Measurements from ENCODE around the gene UBASH3A.
A peak's percentile ranks its signal among the peaks of the same experiment; 100 is the strongest.

The UBASH3A gene

GRCh38 chr21:42374864-42375499, 28.7 kb upstream of the UBASH3A start:
- DNase-seq (ENCODE audit: low read depth, low spot score), result no peak

DNA sequence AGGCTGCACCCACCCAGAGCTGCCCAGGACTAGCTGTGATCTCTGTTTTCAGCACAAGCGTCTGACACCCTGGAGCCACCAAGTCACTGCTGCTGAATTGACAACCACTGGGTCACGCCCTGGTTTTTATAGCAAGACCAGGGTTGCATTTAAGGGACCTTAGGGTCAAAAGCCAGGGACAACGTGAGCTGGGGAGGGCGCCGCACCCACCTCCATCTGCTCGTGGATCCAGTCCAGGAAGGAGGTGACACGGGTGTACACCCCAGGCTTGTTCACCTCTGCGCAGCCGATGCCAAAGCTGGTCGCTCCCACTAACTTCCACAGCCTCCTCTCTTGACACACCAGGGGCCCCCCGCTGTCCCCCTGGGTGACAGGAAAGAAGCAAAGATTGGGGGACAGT, 28.2 kb upstream of the UBASH3A start:
- DNase-seq (ENCODE audit: low read depth, low spot score), result no peak

- DNase-seq (ENCODE audit: low read depth, low spot score), result no peak
These were observed 27.8 kb upstream of the UBASH3A start for GRCh38 chr21:42375966-42376337.

DNA sequence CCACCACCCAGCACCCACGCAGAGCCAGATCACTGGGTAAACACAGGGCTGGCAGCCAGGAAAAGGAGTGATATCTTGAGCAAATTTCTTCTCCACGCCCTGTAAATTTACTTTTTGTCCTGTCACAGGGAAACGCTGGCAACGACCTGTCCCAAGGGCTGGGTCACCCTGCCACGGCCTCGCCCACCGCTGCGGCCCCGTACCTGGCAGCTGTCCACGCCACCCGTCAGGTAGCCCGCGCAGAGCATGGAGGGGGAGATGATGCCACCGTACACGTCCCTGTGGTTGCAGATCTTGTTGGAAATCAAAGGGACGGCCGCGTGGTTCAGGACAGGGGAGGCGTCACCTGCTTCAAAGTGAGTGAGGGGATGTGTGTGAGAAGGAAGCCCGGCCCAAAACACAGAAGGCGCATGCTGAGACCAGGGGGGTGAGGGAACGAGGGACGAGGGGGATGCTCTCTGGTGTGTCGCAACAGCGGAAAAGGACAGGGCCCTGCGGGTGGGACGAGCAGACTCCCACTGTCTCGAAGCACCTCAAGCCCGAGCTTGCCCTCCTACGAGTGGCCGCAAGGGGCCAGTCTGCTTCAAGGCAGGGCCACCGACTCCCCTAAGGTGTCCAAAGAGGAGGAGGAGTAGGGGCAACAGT, 27.2 kb upstream of the UBASH3A start:
- no peak for DNase-seq (ENCODE audit: low read depth, low spot score)

GRCh38 chr21:42377211-42377950, 26.3 kb upstream of the UBASH3A start:
- DNase-seq (ENCODE audit: low read depth, low spot score), result no peak

DNA sequence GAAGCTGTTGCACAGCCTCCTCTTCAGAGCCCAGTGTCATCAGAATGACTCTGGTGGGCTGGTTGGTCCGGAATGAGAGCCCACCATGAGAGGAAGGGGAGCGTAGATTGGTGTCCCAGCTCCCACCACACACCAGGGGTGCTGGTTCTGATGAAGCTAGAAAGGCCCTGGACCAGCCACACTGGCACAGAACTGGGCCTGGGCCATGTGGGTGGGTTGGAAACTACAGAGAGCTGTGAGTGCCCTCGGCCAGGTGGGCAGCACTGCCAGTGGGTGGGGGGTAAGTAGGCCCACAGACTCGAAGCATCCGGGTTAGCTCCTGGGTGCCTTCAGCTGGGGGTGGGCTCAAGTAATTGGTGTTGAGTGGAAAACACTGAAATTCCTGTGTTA, 25.8 kb upstream of the UBASH3A start:
- DNase-seq (ENCODE audit: low read depth, low spot score), result no peak

- no peak for DNase-seq (ENCODE audit: low read depth, low spot score)
These were observed 25.3 kb upstream of the UBASH3A start for GRCh38 chr21:42378418-42378817.

DNA sequence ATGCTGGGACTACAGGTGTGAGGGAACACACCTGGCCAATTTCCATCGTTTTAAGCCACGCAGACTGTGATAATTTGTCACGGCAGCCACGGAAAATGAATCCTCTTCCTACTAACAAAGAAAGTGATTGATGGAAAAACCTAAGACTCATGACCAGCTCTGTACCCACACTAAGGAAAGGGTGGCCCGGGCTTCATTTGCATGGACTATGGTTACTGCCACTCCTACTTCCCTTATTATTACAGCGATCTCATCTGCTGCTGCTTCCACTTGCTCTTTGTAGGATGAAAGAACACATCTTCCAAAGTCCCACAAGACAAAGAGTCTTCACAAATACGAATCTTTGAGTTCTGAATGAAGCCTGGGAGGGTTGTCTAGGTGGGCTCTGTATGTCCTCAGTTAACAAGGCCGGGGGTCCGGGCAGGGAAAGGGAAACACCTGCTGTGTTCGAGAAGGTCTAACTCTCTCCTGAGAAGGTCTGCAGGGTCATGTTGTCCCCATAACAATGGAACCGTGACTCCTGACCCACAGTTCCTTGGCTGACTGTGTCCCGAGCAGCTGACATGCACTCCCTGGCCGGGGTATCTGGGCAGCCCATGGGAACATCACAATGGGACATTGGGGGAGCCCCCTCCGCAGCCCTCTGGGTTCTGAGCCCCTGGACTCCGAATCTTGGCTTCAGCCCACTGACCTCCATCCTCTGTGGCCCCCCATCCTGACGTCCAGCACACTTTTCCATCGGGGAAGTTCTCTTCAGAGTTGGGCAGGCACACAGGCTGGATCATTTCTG, 24.1 kb upstream of the UBASH3A start:
- no peak for DNase-seq (ENCODE audit: low read depth, low spot score)

GRCh38 chr21:42381347-42381984, 22.2 kb upstream of the UBASH3A start:
- peak; percentile 67 for DNase-seq (ENCODE audit: low read depth, low spot score)

GRCh38 chr21:42382915-42383314, 20.8 kb upstream of the UBASH3A start:
- no peak for DNase-seq (ENCODE audit: low read depth, low spot score)

- DNase-seq (ENCODE audit: low read depth, low spot score), result no peak
These were observed 20.4 kb upstream of the UBASH3A start for GRCh38 chr21:42383331-42383730.

DNA sequence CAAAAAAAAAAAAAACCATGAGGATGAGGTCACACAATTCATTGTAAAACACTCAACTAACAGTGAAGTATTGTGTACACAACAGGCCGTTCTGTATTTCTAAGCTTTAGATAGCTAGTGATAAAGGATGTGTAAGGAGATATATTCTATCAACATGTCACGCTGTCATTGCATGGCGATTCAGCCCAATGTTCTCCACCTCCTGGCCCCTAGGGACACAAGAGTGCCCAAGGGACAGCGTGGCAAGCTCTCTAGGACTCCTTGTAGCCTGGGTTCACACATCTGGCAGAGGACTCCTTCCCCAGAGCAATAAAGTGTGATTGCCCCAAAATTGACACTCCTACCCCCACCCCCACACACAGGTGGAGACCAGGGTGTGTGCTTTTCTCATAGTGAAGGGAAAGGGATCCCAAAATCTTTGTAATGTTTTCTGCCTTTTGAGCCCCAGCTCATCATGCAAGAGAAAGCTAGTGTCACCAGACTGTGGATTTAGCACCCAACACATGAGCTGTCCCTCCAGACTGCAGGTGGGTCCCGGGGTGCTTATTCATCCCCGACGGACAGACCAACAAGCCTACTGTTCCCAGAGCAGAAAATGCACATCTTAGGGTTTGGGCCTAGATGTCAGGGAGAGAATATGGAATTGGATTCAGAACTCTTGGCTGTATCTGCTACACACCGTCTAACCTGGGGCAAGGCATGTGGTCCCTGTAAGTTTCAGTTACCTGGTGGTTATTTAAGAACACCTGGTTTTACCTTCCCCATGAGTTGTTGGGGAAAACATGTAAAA, 19.4 kb upstream of the UBASH3A start:
- no peak for DNase-seq (ENCODE audit: low read depth, low spot score)

GRCh38 chr21:42384989-42385388, 18.7 kb upstream of the UBASH3A start:
- DNase-seq (ENCODE audit: low read depth, low spot score), result no peak

DNA sequence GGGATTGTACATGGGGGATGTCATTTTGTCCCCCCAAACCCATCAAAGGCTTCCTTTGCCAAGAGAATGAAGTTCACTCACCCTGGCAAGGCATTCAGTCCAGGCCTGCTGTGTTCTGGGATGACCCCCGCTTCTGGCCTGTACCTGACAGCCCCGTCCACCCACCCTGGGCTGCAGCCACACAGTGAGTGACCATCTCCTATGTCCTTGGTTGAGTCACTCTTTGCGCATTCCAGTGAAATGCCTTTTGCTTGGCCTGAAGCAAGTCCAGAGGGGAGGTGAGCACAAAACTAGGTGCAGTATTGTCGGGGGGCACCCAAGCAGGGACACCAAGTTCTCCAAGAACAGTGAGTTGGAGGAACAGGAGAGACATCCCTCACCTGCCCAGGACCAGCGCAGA, 18.1 kb upstream of the UBASH3A start:
- no peak for DNase-seq (ENCODE audit: low read depth, low spot score)

DNA sequence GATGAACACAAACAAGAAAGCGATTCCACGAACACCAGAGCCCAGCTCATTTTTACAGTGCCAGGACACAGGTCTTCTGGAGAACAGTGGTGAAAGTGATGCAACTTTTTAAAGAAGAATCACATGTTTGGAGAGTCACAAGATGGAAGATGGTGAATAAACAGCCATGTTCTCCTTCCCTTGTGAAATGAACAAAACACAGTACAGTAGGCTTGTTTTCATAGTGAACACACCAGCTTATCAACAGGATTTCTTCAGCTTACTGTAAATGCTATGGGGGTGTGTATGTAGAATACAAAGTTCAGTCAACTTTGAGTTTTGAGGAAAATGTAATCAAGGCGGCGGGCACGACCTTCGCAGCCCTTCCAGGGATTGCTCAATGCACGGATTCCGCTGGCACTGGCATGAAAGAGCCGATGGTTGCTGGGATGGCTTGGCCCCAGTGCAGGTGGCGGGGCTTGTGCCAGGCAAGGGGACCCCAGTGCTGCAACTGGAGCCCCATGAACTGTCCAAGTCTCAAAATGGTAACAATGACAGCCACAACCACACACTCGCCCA, 17.6 kb upstream of the UBASH3A start:
- no peak for DNase-seq (ENCODE audit: low read depth, low spot score)

- no peak for DNase-seq (ENCODE audit: low read depth, low spot score)
These were observed 16.5 kb upstream of the UBASH3A start for GRCh38 chr21:42387164-42387563.

- DNase-seq (ENCODE audit: low read depth, low spot score), result no peak
These were observed 15.8 kb upstream of the UBASH3A start for GRCh38 chr21:42387843-42388340.

DNA sequence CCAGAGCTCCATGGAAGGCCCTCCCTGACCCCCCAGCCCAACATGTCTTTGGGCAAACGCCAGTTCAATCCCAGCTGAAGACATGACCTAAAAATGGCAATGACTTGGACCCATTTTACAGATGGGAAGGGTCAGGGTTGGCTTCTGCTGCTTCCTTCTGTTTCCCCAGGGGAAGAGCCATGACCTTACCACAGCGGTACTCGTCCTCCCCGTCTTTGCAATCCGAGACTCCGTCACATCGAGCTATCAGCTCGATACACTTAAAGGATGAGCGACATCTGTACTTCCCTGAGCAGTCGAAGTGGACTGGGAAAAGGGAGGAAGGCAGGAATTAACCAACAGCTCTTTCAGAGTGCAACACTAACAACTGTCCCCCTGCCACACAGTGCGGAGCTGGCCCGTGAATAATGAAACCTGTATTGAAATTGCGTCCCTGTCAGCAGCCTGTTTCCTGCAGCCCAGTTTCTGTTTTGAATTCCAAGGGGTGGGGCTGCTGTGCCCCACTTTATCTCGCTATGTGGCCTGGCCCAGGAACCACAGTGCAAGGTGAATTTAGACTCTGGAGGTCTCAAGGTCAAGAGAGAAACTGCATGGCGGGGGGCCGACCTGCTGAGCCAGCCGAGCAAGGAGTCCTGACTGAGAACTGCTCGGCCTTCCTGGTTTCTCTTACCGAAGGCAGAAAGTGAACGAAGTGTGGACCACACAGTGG, 14.8 kb upstream of the UBASH3A start:
- DNase-seq (ENCODE audit: low read depth, low spot score), result no peak

- DNase-seq (ENCODE audit: low read depth, low spot score), result no peak
These were observed 14.3 kb upstream of the UBASH3A start for GRCh38 chr21:42389449-42389835.

DNA sequence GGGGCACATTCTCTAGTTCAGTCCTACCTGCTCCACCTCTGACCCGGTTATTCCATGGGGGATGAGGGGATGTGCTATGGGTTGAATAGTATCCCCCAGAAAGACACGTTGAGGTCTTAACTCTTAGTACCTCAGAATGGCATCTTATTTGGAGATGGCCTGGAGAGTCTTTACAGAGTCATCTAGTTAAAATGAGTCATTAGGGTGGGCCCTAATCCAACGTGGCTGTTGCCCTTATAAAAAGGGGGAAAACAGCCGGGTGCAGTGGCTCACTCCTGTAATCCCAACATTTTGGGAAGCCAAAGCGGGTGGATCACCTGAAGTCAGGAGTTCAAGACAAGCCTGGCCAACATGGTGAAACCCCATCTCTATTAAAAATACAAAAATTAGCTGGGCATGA, 13.5 kb upstream of the UBASH3A start:
- no peak for DNase-seq (ENCODE audit: low read depth, low spot score)

Measured in ELF-1 (cell line).